RWPE1 (cell line): ENCODE data around the gene CDC14A.

Source experiments
- CTCF ChIA-PET: fragments of 350-600 bp; sonication (Branson Sonifier 250); formaldehyde crosslinking; extraction: SDS; loops from one replicate; lab custom pipeline; 2021; lab: Yijun Ruan, JAX
- POLR2A ChIA-PET: fragments of 400-600 bp; formaldehyde crosslinking; extraction: SDS; loops from one replicate; lab custom pipeline; 2020; ENCODE audit warnings: antibody characterized with exemption; ENCODE audit not compliant: low non-redundant PET; lab: Yijun Ruan, JAX
- DNase-seq: peaks from one replicate; pipeline ENCODE4 v3.0.0; 2012; ENCODE audit warnings: low spot score
- H3K27ac ChIP-seq: fragments of 450-650 bp; 2 replicates; pipeline ENCODE4 v1.5.1; 2017
- TF ChIP-seq, protein P1 (sequence below): fragments of 450-650 bp; conservative IDR thresholded peaks from 2 replicates; pipeline ENCODE4 v1.5.1; 2017; ENCODE audit warnings: low read depth, mild to moderate bottlenecking

The CDC14A gene

DNA sequence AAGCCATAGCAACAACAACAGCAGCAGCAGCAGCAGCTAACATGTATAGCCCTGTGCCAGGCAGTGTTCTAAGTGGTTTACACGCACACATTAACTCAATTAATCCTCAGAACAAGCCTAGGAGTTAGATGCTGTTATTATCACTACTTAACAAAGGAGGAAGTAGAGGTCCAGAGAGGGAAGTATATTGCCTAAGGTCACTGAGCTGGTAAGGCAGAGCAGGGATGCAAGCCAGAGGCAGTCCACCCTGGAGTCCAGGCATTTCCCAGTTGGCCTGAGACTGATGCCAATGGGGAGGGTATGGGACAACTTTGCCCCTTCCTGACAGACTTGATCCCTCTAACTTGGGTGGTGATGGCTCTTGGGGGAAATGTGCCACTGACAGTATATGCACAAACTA lies 6.8 kb downstream of the CDC14A start:
- TF ChIP-seq, protein P1, sequence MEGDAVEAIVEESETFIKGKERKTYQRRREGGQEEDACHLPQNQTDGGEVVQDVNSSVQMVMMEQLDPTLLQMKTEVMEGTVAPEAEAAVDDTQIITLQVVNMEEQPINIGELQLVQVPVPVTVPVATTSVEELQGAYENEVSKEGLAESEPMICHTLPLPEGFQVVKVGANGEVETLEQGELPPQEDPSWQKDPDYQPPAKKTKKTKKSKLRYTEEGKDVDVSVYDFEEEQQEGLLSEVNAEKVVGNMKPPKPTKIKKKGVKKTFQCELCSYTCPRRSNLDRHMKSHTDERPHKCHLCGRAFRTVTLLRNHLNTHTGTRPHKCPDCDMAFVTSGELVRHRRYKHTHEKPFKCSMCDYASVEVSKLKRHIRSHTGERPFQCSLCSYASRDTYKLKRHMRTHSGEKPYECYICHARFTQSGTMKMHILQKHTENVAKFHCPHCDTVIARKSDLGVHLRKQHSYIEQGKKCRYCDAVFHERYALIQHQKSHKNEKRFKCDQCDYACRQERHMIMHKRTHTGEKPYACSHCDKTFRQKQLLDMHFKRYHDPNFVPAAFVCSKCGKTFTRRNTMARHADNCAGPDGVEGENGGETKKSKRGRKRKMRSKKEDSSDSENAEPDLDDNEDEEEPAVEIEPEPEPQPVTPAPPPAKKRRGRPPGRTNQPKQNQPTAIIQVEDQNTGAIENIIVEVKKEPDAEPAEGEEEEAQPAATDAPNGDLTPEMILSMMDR: no peak
- ChIA-PET CTCF (no interaction called here), POLR2A (no interaction called here)
- DNase-seq: no peak
- H3K27ac ChIP-seq: no peak overlapping the region

DNA sequence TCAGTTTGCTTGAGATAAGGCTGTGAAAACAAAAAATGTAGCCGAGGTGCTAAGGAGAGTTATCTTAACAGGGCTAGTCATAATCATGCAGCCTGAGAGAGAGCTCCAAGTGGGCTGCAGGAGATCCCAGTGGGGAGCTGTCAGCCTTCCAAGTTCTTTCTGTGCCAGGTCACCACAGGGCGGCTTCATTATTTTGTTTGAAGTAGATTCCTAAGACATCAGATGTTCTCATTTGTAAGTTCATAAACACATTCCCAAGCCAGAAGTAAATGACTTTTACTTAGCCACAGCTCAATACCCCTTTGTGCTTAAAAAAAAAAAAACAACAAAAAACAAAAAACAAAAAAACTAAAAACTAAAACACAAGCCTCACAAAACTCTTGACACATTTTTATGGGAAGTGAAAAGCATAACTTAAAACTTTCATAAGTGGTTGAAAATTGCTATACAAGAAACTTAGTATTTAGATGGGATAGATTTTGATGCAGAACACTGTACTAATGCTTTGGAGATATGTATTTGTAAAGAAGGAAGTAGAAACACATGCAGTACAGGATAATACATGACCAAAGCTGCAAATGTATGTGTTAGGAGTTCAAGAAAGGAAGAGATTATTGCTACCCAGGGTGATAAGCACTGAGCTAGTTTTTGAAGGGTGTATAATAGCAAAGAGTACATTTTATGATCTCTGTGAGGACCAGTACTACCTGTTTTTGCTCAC lies 8.6 kb downstream of the CDC14A start:
- ChIA-PET CTCF (interaction anchor here (0.6 kb wide), 1 partner anchor 34 kb away, joined by 3 read pairs; no protein-coding TSS in a partner anchor), POLR2A (no interaction called here)
- no peak overlapping the region for H3K27ac ChIP-seq
- DNase-seq: no peak
- TF ChIP-seq, protein P1: no peak

DNA sequence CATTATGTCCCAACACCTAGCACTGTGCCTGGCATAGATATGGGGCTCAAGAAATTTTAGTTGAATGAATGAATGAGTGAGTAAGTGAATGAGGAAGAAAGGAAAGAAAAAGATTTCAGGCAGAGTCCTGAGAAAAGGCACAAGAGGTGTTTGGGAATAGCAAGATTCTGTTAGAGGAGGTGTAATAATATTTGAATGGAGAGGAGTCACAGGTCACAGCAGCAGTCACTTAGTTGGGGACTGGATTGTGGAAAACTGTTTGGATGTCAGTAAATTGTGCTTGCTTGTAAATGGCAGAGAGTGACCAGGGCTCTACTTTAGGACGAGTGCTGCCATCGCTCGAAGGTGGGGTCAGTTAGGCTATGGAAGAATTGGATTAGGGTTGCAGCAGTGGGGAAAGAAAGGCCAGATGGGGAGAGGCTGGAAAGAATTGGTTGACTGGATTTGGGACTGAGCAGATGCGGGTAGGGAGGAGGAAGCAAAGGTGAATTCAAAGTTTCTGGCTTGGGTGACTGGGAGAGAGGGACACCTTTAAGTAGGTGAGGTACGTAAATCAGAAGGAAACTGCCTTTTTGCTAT lies 9.3 kb downstream of the CDC14A start:
- POLR2A ChIA-PET: no interaction called here

DNA sequence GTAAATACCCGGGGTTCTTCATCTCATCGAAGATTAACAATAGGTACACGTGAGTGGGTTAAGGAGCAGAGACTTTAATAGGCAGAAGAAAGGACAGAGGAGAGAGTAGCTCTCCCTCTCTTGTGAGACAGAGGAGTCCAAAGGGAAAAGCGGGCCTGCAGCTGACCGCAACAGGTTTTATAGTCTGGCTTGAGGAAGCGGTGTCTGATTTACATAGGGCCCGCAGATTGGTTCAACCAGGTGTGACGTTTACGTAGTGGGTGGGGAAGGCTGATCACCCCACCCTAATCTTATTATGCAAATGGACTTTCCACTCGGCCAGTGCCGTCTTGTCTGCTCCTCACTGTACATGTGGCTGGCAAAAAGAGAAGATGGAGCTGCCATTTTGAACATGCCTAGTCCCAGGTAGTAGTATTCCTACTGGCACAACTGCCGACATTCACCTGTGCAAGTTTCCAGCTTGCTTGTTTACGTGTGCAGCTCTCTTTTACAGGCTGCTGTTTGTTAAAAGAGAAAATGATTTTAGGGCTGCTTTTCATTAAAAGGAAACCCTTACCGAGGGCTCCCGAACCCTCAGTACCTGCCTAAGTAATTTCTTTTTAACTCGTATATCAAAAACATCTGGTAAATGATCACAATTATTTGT lies 10.6 kb downstream of the CDC14A start:
- ChIA-PET POLR2A (no interaction called here), CTCF (interaction anchor here (0.5 to 0.6 kb wide), 2 partner anchors 10 to 19 kb away, joined by 4 to 5 read pairs; no protein-coding TSS in a partner anchor)
- no peak for DNase-seq
- TF ChIP-seq, protein P1: no peak
- no peak overlapping the region for H3K27ac ChIP-seq

More for the DNA sequence above, 9.3 kb downstream of the CDC14A start:
- DNase-seq: no peak
- TF ChIP-seq, protein P1: no peak
- CTCF ChIA-PET: interaction anchor here (0.6 kb wide), 1 partner anchor 35 kb away, joined by 3 read pairs; no protein-coding TSS in a partner anchor
- no peak overlapping the region for H3K27ac ChIP-seq

DNA sequence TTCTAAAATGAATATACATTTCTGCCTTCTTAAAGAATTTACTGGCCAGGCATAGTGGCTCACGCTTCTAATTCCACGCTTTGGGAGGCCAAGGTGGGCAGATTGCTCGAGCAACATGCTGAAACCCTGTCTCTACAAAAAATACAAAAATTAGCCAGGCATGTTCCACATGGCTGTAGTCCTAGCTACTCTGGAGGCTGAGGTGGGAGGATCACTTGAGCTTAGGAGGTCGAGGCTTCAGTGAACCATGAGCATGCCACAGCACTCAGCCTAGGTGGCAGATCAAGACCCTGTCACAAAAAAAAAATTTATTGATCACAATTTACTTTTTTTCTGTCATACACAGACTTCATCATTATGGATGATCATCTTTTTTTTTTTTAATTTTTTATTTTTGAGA lies 11.5 kb downstream of the CDC14A start:
- TF ChIP-seq, protein P1: no peak
- CTCF ChIA-PET: no interaction called here
- POLR2A ChIA-PET: no interaction called here
- H3K27ac ChIP-seq: no peak overlapping the region
- DNase-seq: no peak

DNA sequence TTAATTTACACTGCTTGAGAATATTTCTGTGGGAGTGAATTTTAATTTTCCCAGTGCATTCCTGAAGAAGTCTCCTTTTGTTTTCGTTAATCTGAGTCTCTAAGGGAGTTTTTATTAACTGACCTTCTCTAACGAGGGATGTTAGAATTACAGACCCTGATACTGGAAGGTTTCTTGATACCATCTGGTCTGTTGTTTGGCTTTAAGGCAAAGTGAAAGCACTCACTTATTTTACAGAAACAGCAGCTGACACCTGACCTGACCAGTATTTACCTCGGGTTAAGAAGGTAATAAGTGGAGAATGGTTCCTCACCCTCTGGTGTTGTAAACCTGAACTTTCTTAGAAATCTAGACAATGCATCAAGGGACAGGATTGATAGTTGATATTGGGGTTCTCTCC lies 12.4 kb downstream of the CDC14A start:
- ChIA-PET CTCF (no interaction called here), POLR2A (no interaction called here)
- TF ChIP-seq, protein P1: no peak
- no peak for DNase-seq
- no peak overlapping the region for H3K27ac ChIP-seq
